A204.1 (cell line): ENCODE measurements around the gene LSS.

ENCODE experiments used
- FAIRE-seq: peaks from 2 replicates; lab custom pipeline; 2012; peaks lifted over from hg19 to GRCh38; lab: Jason Lieb, UNC

LSS gene

DNA sequence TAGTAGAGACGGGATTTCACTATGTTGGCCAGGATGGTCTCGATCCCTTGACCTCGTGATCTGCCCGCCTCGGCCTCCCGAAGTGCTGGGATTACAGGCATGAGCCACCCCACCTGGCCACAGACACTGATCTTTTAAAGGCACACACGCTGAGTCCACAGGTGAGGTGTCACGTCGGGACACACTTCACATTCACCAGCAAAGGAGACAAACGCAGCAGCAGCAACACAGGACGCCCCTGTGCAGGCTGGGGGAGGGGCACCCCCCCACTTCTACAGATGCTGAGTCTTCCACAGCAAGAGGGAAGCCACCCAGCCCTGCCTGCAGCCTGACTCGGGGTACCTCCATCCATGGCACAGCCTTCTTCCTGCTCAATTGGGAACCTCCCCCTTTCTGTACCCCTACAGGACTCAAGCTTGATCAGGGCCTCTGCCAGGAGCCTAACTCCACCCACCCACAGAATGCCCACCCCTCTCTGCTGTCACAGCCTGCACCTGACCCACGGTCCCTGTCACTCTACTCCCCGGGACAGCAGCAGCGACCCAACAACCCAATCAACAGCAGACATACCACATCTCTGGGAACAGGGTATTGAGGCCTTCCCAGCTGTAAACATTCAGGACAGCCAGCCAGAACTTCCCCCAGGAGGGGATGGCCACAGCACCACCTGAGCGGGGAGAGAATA, 9.5 kb downstream of the LSS start:
- no peak for FAIRE-seq

GRCh38 chr21:46217511-46218196, 10.9 kb downstream of the LSS start:
- no peak for FAIRE-seq

GRCh38 chr21:46216132-46216747, 12.3 kb downstream of the LSS start:
- FAIRE-seq = no peak

- FAIRE-seq = no peak
Observed at GRCh38 chr21:46215436-46216131, 13.0 kb downstream of the LSS start.

DNA sequence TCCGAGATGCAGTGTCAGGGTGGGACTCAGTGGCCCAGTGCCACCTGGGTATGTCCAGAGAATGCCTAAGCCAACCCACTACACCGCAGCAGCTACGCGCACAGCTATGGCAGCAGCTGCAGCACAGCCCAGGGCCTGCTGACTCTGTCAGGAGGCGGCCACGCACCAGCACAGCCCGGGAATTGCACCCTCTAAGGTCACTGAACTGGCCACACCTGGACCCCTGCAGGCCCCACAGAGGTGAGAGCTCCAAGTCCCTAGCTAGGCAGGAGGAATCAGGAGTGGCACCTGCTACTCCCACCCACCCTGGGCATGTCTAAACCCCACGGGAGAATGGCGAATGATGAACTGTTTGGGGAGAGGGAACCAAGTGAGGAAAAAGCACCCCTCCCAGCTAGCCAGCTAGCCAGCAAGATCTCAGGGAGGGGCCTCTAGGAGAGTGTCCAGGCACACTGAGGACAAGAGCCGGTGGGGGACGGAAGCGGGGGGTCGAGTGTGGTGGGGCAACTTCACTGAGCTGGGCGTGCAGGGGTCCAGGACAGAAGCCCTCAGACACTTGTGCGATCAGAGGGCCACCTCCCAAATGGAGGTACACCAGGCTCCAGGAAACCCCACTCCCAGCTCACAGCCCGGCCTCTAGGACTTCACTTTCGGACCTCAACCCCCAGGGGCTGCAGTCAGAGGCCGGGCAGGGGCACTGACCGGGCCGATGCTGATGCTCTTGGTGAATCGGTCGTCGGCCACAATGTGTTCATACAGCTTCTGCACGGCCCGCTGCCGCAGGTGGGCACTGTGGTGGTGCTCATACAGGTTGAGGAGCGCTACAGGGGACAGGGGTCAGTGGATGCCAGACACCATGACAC, 13.9 kb downstream of the LSS start:
- no peak for FAIRE-seq

DNA sequence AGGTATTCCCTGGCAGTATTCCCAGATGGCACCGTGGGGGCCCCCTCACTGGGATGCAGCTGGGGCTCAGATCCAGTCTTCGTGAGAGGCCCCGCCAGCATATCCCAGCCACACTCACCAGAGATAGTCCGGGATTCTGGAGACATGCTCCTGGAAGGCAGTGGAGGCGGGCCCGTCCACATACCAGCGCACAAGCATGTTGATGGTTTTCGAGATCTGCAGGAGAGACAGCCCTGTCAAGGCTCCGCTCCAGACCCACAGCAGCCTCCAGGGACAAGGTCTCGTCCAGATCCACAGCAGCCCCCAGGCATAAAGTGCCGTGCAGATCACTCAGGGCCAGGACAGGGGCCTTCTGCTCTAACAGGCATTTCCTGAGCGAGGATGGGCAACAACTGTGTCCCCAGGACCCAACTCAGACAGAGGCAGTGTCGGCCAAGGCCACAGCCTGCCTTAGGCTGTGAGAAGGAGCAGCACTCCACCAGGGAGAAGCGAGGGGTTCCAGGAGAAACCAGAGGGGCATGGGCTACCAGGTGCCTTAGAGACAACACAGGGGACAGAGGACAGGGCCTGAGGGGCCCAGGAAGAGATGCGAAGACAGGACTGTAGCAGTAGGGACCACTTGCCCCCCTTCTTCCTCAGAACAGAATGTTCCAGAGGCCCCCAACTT, 14.8 kb downstream of the LSS start:
- FAIRE-seq = no peak

- no peak for FAIRE-seq
Observed at GRCh38 chr21:46212721-46213484, 15.7 kb downstream of the LSS start.

DNA sequence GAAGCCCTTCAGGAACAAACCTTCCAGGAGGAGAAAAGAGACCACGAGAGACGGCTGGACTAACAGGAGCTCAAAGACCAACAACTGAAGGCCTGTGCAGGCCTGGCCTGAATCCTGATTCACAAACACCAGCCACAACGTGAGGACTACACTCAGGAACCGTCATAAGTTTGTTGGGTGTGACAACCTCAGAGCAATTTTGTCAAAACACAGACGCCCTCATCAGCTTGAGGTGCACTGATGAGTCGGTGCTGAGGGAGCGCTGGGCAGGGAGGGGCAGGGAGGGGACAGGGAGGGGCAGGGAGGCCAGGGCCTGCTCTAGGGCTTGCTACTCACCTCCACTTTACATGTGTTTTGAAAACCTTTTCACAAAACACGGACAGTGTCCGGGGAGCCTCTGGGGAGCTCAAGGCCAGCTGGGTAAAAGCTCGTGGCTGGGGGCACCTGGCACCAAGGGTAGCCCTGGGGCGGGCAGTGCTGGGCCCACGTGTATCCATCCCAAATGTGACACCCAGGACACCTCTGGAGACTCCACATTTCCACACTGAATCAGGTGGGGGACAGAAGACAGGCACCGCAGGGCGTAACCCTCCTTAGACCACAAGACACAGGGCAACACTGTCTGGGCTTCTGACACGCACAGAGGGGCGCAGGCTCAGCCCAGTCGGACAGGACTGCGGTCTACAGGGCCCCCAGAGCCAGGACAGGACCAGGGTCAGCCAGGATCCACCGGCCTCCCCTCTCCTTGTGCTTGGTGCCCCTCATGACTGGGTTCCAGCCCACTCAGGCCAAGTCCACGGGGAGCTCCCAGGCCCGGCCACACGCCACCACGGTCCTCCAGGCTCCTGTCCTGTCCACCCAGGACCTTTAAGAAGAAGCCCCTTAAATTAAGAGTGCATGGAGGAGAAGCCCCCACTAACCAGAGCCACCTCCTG, 16.5 kb downstream of the LSS start:
- no peak for FAIRE-seq

GRCh38 chr21:46211376-46211775, 17.2 kb downstream of the LSS start:
- FAIRE-seq = no peak

DNA sequence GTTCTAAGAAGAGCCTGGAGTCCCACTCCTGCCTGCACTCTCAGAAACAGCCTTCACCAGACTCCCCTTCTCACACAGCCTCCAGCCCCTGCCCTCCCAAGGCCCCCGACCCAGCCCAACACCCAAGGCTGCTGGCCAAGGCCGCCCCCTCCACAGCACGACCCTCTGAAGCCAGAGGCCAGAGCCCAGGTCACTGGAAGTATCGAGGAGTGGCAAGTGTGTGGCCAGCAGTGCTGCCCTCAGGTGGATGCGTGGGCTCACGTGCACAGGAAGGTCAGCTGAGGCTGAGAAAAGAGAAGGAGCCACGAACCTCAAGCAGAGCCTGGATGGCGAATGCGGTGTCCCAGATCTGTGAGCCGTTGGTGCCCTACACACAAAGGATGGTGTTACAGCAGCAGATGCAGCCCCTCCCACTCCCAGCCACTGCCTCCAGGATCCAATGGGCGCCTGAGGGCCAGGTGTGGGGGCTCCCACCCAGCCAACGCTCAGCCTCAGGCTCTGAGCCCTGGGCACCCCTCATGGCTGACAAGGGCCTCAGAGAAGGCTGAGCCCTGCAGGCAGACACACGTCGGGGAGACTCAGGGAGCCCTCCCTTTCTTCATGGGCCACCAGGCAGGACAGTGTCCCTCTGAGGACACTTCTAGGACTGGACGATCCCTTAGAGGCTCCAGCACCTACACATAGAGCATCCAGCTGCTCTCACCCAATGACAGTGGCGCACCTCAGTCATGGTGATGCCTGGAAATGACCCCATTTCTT, 18.0 kb downstream of the LSS start:
- no peak for FAIRE-seq

DNA sequence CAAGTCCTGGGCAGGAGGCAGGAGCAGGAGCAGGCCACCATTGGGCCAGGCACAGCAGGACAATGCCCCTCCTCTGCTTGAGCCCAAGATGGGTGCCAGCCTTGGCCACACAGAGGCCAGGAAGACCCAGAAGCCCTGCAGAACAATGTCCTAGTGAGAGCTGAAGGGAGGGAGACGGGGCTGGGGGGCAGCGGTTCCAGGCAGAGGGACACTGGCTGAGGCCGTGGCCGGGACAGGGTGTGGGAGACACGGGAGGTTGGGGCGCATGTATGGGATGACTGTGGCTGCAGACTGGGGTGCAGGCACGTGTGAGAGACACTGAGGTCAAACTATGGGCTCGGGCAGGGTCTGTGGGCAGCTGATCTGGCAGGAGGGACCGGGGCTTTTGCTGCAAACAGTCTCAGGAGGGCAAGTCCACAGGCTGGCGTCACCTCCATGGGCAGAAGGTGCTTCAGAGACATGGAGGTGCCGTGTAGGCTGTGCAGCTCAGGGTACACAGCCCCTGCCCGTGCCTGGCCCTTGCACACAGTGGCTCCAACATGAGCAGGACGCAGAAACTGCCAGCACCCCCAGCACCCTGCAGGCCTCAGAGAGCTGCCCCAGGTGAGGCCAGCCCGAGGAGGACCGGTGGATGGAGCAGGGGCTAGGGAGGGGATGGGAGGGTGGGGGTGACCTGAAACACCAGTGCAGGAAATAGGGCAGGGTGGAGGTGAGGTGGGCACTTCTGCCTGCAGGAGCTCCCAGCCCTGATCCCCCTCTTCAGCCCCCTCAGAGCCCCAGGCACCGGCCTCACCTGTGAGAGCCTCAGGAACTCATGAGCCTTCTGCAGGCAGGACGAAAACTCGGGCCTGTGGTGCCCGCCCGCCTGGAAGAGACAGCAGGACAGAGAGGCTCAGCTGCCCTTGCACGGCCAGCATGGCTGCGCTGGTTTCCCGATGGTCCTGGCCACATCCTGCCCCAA, 19.5 kb downstream of the LSS start:
- no peak for FAIRE-seq

DNA sequence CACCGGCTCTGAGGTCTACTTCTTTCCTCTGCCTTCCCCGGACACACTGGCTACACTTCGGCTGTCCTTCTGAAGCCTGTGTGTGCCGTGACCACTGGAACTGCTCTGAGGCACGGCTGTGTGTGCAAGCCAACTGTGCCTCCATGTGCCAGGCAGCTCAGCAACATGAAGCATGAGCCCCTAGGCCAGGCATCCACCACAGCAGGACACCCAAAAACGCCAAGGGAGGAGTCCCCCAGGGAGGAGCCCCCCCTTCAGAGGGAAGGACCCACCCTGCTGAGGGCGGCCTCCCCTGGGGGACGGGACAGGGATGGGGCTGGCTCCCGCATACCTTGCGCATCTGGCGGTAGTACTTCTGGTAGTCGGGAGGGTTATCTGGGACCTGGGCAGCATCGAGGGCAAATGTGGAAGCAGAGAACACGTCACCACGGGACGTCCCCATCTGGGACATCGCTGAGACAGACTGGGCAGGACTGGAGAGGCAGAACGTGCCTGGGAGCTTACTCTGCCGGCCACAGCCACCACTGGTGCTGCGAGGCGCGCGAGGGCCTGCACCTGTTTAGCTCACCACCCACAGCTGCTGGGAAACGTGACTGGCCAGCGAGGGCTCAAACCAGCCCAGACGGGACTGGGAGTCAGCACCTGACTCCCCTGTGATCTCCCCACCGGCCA, 20.5 kb downstream of the LSS start:
- no peak for FAIRE-seq

GRCh38 chr21:46207006-46207919, 21.3 kb downstream of the LSS start:
- FAIRE-seq = no peak

- no peak for FAIRE-seq
Observed at GRCh38 chr21:46206163-46207005, 22.2 kb downstream of the LSS start.

GRCh38 chr21:46205766-46206162, 22.8 kb downstream of the LSS start:
- no peak for FAIRE-seq
